Measurements from ENCODE around the gene TNFAIP8L3.

DNA sequence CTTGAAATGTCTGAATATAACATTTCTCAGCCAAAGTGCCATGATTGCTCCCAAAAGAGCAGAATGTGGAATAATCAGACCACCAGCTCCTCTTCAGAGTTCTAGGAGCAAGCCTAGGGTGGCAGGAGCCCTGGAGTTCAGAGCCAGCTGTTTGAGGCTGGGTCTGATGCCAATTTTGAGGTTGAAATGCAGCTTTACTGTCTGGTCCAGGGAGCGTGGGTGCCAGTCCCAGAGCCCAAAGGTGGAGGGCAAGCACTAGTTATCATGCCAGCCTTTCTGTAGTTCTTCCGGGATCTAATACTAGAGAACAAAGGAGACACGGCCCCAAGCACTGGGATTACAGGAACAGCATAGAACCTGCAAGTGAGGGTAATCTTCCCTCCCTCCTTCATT, 69.3 kb downstream of the TNFAIP8L3 start:
- TF ChIP-seq, protein P1, sequence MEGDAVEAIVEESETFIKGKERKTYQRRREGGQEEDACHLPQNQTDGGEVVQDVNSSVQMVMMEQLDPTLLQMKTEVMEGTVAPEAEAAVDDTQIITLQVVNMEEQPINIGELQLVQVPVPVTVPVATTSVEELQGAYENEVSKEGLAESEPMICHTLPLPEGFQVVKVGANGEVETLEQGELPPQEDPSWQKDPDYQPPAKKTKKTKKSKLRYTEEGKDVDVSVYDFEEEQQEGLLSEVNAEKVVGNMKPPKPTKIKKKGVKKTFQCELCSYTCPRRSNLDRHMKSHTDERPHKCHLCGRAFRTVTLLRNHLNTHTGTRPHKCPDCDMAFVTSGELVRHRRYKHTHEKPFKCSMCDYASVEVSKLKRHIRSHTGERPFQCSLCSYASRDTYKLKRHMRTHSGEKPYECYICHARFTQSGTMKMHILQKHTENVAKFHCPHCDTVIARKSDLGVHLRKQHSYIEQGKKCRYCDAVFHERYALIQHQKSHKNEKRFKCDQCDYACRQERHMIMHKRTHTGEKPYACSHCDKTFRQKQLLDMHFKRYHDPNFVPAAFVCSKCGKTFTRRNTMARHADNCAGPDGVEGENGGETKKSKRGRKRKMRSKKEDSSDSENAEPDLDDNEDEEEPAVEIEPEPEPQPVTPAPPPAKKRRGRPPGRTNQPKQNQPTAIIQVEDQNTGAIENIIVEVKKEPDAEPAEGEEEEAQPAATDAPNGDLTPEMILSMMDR (IDR thresholded peaks at IDR 0.05; ENCODE audit: low read depth, low read length, missing input control): no peak
- no peak for TF ChIP-seq RXRA (IDR thresholded peaks at IDR 0.05)
- TF ChIP-seq, protein P2, sequence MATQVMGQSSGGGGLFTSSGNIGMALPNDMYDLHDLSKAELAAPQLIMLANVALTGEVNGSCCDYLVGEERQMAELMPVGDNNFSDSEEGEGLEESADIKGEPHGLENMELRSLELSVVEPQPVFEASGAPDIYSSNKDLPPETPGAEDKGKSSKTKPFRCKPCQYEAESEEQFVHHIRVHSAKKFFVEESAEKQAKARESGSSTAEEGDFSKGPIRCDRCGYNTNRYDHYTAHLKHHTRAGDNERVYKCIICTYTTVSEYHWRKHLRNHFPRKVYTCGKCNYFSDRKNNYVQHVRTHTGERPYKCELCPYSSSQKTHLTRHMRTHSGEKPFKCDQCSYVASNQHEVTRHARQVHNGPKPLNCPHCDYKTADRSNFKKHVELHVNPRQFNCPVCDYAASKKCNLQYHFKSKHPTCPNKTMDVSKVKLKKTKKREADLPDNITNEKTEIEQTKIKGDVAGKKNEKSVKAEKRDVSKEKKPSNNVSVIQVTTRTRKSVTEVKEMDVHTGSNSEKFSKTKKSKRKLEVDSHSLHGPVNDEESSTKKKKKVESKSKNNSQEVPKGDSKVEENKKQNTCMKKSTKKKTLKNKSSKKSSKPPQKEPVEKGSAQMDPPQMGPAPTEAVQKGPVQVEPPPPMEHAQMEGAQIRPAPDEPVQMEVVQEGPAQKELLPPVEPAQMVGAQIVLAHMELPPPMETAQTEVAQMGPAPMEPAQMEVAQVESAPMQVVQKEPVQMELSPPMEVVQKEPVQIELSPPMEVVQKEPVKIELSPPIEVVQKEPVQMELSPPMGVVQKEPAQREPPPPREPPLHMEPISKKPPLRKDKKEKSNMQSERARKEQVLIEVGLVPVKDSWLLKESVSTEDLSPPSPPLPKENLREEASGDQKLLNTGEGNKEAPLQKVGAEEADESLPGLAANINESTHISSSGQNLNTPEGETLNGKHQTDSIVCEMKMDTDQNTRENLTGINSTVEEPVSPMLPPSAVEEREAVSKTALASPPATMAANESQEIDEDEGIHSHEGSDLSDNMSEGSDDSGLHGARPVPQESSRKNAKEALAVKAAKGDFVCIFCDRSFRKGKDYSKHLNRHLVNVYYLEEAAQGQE (IDR thresholded peaks at IDR 0.05): no peak
- no peak for TF ChIP-seq YY1 (IDR thresholded peaks at IDR 0.05)
- no peak for TF ChIP-seq JUND (IDR thresholded peaks at IDR 0.05)
- TF ChIP-seq, protein P3, sequence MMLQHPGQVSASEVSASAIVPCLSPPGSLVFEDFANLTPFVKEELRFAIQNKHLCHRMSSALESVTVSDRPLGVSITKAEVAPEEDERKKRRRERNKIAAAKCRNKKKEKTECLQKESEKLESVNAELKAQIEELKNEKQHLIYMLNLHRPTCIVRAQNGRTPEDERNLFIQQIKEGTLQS (IDR thresholded peaks at IDR 0.05): no peak
- TF ChIP-seq HNF4A (conservative IDR thresholded peaks at IDR 0.05): no peak
- no peak for TF ChIP-seq FOXA1 (IDR thresholded peaks at IDR 0.05)
- no peak for TF ChIP-seq EGR1 (IDR thresholded peaks at IDR 0.05; ENCODE audit: low read depth in 2 of 2)
- TF ChIP-seq, protein P4, sequence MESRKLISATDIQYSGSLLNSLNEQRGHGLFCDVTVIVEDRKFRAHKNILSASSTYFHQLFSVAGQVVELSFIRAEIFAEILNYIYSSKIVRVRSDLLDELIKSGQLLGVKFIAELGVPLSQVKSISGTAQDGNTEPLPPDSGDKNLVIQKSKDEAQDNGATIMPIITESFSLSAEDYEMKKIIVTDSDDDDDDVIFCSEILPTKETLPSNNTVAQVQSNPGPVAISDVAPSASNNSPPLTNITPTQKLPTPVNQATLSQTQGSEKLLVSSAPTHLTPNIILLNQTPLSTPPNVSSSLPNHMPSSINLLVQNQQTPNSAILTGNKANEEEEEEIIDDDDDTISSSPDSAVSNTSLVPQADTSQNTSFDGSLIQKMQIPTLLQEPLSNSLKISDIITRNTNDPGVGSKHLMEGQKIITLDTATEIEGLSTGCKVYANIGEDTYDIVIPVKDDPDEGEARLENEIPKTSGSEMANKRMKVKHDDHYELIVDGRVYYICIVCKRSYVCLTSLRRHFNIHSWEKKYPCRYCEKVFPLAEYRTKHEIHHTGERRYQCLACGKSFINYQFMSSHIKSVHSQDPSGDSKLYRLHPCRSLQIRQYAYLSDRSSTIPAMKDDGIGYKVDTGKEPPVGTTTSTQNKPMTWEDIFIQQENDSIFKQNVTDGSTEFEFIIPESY (IDR thresholded peaks at IDR 0.05): no peak
- no peak for TF ChIP-seq RAD21 (IDR thresholded peaks at IDR 0.05)
- no peak for TF ChIP-seq TAF1 (conservative IDR thresholded peaks at IDR 0.05)
- TF ChIP-seq, protein P5, sequence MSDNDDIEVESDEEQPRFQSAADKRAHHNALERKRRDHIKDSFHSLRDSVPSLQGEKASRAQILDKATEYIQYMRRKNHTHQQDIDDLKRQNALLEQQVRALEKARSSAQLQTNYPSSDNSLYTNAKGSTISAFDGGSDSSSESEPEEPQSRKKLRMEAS (IDR thresholded peaks at IDR 0.05): no peak
- TF ChIP-seq SP1 (IDR thresholded peaks at IDR 0.05): no peak

Data from liver (tissue), 3 donors.